ENCODE data around the gene ATP6V0E2. TPM values are rescaled to one million over a fixed set of nuclear protein-coding genes. Genes with fewer than 3 reads are reported as not detected.

Gene ATP6V0E2
- polyA plus RNA-seq, 2 of the 4 experiments (the other 2 are of a cell fraction), result 17.3 to 44.9 TPM

- FAIRE-seq, result no peak
- TF ChIP-seq KDM5A (IDR thresholded peaks at IDR 0.05), result no peak
- TF ChIP-seq POLR2AphosphoS2 (conservative IDR thresholded peaks at IDR 0.05; ENCODE audit: low read length), result no peak
- TF ChIP-seq KDM1A (IDR thresholded peaks at IDR 0.05; ENCODE audit: low read depth), result no peak
- TF ChIP-seq NFE2L2 (conservative IDR thresholded peaks at IDR 0.05; ENCODE audit: low read length), result no peak
- no peak for TF ChIP-seq ESRRA (IDR thresholded peaks at IDR 0.05; ENCODE audit: borderline replicate concordance, low read length)
- TF ChIP-seq MAZ (IDR thresholded peaks at IDR 0.05; ENCODE audit: borderline replicate concordance, low read depth, low read length), result no peak
- no peak for TF ChIP-seq SMC3 (IDR thresholded peaks at IDR 0.05)
- TF ChIP-seq RFX5 (IDR thresholded peaks at IDR 0.05), result no peak
- TF ChIP-seq JUN (IDR thresholded peaks at IDR 0.05), result no peak
- no peak for TF ChIP-seq MYC (IDR thresholded peaks at IDR 0.05; ENCODE audit: borderline replicate concordance, low read length)
- no peak for TF ChIP-seq PBX3 (IDR thresholded peaks at IDR 0.05)
- no peak for TF ChIP-seq ATOH8 (CRISPR knock-in tag; IDR thresholded peaks at IDR 0.05; ENCODE audit: low read depth)
- TF ChIP-seq RNF2 (IDR thresholded peaks at IDR 0.05; ENCODE audit: borderline replicate concordance, low read depth), result no peak
- TF ChIP-seq GATA3 (IDR thresholded peaks at IDR 0.05; ENCODE audit: borderline replicate concordance), result no peak
- no peak for TF ChIP-seq ZNF302 (CRISPR knock-in tag; IDR thresholded peaks at IDR 0.05)
- no peak for ATAC-seq
- no peak overlapping the region for H3K4me3 ChIP-seq
- ChIA-PET POLR2A (no interaction called here), CTCF (no interaction called here)
- no peaks in the 10 kb centered on the region for H3K9me3 ChIP-seq
- H3K4me1 ChIP-seq, result peaks cover 9% of the 10 kb centered on the region; the same call in 2 of the 3 replicates
- no peak overlapping the region for H3K4me2 ChIP-seq
- H3K27ac ChIP-seq, result no peak overlapping the region
- 67% methylated on average over 9 of the region's 9 CpGs for WGBS (ENCODE audit: missing lambda C conversion rate)
- no peak for DNase-seq (ENCODE audit: low read depth in 1 of 2, low spot score in 1 of 2)
Observed at GRCh38 chr7:149851449-149851848, 22.3 kb upstream of the ATP6V0E2 start.

GRCh38 chr7:149853157-149853556 lies 20.6 kb upstream of the ATP6V0E2 start:
- Histone ChIP-seq H3K9me3 (no peaks in the 10 kb centered on the region), H3K4me2 (no peak overlapping the region), H3K4me1 (peaks cover 9% of the 10 kb centered on the region; the same call in 2 of the 3 replicates), H3K27ac (no peak overlapping the region), H3K4me3 (no peak overlapping the region)
- ChIA-PET POLR2A (no interaction called here), CTCF (interaction anchor here (0.6 kb wide), 1 partner anchor 1351 kb away, joined by 3 read pairs; no protein-coding TSS in a partner anchor)
- DNase-seq (ENCODE audit: low read depth in 1 of 2, low spot score in 1 of 2), result no peak
- no peak for FAIRE-seq
- WGBS (ENCODE audit: missing lambda C conversion rate), result 90% methylated on average over 9 of the region's 9 CpGs
- TF ChIP-seq KDM5A (IDR thresholded peaks at IDR 0.05) (no peak), EP300 (IDR thresholded peaks at IDR 0.05) (no peak), HMGXB4 (CRISPR knock-in tag; IDR thresholded peaks at IDR 0.05; ENCODE audit: borderline replicate concordance) (no peak), HOXB5 (CRISPR knock-in tag; IDR thresholded peaks at IDR 0.05) (no peak), HES2 (IDR thresholded peaks at IDR 0.05) (no peak), FOXS1 (CRISPR knock-in tag; IDR thresholded peaks at IDR 0.05) (no peak), JUN (IDR thresholded peaks at IDR 0.05) (no peak), RNF2 (IDR thresholded peaks at IDR 0.05; ENCODE audit: borderline replicate concordance, low read depth) (no peak), PBX3 (IDR thresholded peaks at IDR 0.05) (no peak), BHLHE40 (IDR thresholded peaks at IDR 0.05; ENCODE audit: low read depth, low read length) (no peak), CBX2 (IDR thresholded peaks at IDR 0.05; ENCODE audit: borderline replicate concordance, low read depth) (no peak), HDAC2 (IDR thresholded peaks at IDR 0.05) (no peak), GATA3 (IDR thresholded peaks at IDR 0.05; ENCODE audit: borderline replicate concordance) (no peak), E2F6 (IDR thresholded peaks at IDR 0.05; ENCODE audit: borderline replicate concordance, low read depth) (no peak)
- ATAC-seq, result no peak
